ENCODE data around the gene CCDC187. TPM values are rescaled to one million over a fixed set of nuclear protein-coding genes. Genes with fewer than 3 reads are reported as not detected.

The CCDC187 gene
- total RNA-seq, 8 experiments from 2014 or later = 0.07 to 1.2 (median 0.19) TPM

DNA sequence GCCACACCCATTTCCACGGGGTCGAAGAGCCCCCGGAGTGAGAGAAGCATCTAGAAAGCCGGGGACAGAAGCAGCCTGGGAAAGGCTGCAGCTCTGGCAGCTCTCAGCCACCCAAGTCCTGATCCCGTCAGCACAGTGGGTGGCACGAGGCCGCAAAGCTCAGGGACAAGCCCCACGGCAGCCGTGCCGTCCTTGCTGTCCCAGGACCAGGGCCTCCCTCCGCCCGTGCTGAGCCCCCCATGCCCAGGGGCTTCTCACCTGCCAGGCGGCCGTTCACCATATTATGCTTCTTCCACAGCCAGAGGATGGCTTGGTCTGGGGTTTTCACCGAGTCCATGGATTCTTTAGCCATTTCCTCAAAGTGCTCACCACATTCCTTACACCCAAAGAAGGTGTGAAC lies 92.9 kb downstream of the CCDC187 start:
- in situ Hi-C loops (cut with MboI; ENCODE audit: low pct_unique_long_range_greater_than_20kb in 2 of 9, low sequenced_read_pairs in 9 of 9, unreplicated experiment in 9 of 9) = no loop called here
- Histone ChIP-seq H3K4me1 (replicated peaks in 1 of 2) (peaks cover 13 to 19% of the 10 kb centered on the region in 2 donors), H3K27ac (no peak overlapping the region), H3K4me3 (no peak overlapping the region)
- no peak for ATAC-seq (replicated peaks in 6 of 8)
- 60 to 100% (median 93%) methylated on average over 1 to 9 of the region's 15 CpGs; no CpG with 5 or more reads in 3 of the 10 experiments for WGBS, 10 experiments

DNA sequence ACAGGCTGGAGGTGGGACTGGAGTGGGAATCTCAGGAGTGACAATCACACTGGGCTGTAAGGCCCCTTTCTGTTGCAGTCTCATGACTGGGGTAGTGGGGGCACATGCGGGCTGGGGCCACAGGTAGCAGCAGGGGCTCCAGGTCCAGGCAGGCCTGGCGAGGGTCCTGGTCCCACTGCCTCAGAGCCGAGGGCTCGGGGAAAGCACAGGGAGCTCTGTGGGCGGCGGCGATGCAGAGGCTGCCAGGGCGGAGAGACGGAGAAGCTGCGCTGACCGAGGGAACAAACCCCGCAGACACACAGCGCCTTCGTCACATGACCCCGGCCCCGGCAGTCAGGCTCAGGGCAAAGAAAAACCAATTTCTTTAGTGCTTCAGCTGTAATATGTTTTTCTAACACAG lies 93.6 kb downstream of the CCDC187 start:
- Histone ChIP-seq H3K4me3 (no peak overlapping the region), H3K27ac (no peak overlapping the region), H3K4me1 (replicated peaks in 1 of 2) (peaks cover 20 to 25% of the 10 kb centered on the region in 2 donors)
- in situ Hi-C loops (cut with MboI; ENCODE audit: low pct_unique_long_range_greater_than_20kb in 2 of 9, low sequenced_read_pairs in 9 of 9, unreplicated experiment in 9 of 9) = no loop called here
- no peak for ATAC-seq (replicated peaks in 6 of 8)
- WGBS, 10 experiments = 92 to 100% (median 95%) methylated on average over 2 to 10 of the region's 16 CpGs; no CpG with 5 or more reads in 5 of the 10 experiments

DNA sequence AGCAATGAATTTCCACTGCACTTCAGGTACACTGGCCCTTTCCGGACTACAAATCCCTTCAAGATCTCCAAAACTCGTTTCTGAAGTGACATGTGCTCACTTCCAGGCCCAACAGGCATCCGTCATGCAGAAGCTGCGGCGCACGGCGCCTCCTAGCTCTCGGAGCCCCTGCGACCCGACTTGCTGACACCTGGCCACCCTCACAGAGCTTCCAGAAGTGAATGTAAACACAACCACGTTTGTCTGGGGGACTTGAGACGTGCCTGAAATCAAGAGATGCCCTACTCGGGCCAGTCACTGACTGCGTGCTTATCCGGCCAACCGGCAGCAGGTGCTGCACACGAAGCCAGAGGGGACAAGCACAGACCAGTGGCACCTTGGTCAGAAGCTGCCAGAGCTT lies 94.1 kb downstream of the CCDC187 start:
- in situ Hi-C loops (cut with MboI; ENCODE audit: low pct_unique_long_range_greater_than_20kb in 2 of 9, low sequenced_read_pairs in 9 of 9, unreplicated experiment in 9 of 9) = no loop called here

DNA sequence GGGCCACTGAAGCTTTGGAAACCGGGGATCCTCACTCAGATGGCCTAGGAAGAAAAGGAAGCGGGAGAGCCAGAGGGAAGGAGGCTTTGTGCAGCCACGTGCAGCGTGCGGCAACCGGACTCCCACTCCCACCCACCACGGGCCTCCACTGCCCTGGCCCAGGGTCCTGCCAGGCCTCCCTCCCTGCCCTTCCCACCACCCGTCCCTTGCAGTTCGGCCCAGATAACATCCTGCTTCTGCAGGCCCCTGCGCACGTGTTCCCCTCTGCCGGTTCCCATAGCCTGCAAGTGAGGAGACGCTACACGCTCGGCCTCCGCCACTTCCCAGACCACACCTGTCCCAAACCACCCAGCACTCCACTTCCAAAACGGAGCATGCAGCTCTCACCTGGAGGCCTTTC lies 94.7 kb downstream of the CCDC187 start:
- no peak for ATAC-seq (replicated peaks in 6 of 8)
- Histone ChIP-seq H3K4me3 (no peak overlapping the region), H3K4me1 (replicated peaks in 1 of 2) (peaks cover 29 to 36% of the 10 kb centered on the region in 2 donors), H3K27ac (no peak overlapping the region)
- 95 to 100% (median 100%) methylated on average over 1 to 10 of the region's 17 CpGs; no CpG with 5 or more reads in 6 of the 10 experiments for WGBS, 10 experiments
- in situ Hi-C loops (cut with MboI; ENCODE audit: low pct_unique_long_range_greater_than_20kb in 2 of 9, low sequenced_read_pairs in 9 of 9, unreplicated experiment in 9 of 9) = no loop called here

More for the DNA sequence above, 94.1 kb downstream of the CCDC187 start:
- Histone ChIP-seq H3K27ac (no peak overlapping the region), H3K4me3 (no peak overlapping the region), H3K4me1 (replicated peaks in 1 of 2) (peaks cover 23 to 30% of the 10 kb centered on the region in 2 donors)
- WGBS, 10 experiments = 72 to 84% methylated on average over 5 to 9 of the region's 17 CpGs; no CpG with 5 or more reads in 8 of the 10 experiments
- no peak for ATAC-seq (replicated peaks in 6 of 8)

DNA sequence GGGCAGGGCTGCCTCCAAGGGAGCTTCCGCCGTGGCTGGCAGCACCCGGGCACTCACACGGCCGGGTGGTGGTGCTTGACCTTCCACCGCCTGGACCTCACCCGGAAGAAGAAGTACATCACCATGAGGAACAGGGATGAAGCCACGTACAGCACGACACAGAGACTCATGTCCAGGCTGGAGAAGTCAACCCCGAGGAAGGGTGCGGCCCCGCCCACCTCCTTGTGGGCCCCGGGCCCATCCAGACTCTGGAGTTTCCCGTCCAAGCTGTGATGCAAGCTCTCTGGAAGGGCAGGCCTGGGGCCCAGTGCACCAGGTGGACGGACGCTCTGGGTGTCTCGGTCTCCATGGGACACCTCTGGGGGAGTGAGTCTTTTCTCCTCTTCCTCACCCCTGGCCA lies 95.2 kb downstream of the CCDC187 start:
- 40 to 92% (median 79%) methylated on average over 1 to 8 of the region's 17 CpGs; no CpG with 5 or more reads in 6 of the 10 experiments for WGBS, 10 experiments
- Histone ChIP-seq H3K27ac (no peak overlapping the region), H3K4me3 (no peak overlapping the region), H3K4me1 (replicated peaks in 1 of 2) (peaks cover 34 to 41% of the 10 kb centered on the region in 2 donors)
- in situ Hi-C loops (cut with MboI; ENCODE audit: low pct_unique_long_range_greater_than_20kb in 2 of 9, low sequenced_read_pairs in 9 of 9, unreplicated experiment in 9 of 9) = no loop called here
- no peak for ATAC-seq (replicated peaks in 6 of 8)

DNA sequence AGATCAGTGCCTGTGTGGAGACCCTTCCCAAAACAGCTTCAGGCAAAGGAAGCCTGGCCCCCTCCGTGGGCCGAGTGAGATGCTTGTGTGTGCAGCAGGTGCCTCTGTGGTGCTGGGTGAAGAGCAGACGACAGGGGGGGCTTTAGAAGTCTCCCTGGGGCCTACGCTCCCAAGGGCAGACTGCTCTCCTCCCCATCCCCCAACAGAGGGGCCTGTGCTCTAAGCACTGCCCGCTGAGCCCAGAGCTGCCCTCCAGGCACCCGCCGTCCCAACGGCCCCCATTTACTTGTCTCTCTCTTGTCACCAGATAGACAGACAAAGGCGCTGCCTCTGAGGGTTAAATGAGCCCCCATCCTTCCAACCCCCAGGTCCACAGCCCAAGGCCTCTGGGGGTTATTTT lies 96.3 kb downstream of the CCDC187 start:
- in situ Hi-C loops (cut with MboI; ENCODE audit: low pct_unique_long_range_greater_than_20kb in 2 of 9, low sequenced_read_pairs in 9 of 9, unreplicated experiment in 9 of 9) = no loop called here
- no peak overlapping the region for H3K4me3 ChIP-seq
- no peak overlapping the region for H3K27ac ChIP-seq
- H3K4me1 ChIP-seq (replicated peaks in 1 of 2) = peaks cover 45 to 49% of the 10 kb centered on the region in 2 donors
- WGBS, 10 experiments = 80 to 90% methylated on average over 1 to 2 of the region's 9 CpGs; no CpG with 5 or more reads in 8 of the 10 experiments
- no peak for ATAC-seq (replicated peaks in 6 of 8)

DNA sequence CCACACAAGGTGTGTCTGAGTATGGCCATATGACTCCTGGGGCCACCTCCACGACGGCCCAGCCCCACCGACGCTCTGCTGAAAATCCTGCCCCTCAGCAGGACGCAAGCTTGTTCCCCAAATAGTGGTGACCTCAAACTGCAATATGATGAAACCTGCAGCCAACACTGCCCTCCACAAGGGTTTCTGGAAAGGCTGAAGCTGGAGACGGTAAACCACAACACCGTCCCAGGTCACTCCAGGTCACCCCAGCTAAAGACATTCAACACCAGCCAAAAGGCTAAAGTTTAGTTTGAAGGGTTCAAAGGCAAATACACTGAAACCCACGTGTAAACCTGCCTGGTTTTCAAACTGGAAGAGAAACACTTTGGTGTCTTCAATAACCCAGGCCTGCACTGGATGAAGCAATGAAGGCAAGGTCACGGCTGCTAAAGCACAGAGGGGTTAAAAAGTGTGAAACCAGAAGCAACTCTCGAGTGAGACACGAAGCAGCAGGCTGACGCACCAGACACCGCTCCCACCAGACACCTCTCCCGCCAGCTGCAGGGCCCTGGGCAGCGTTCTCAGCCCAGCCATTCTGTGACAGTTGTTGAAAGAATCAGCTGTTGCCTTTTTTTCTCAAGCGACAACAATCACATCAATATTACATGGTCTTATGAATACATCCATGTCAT lies 97.2 kb downstream of the CCDC187 start:
- peak in 3 of 8 experiments; percentile 18 to 46 (median 25) for ATAC-seq (replicated peaks in 6 of 8)
- Histone ChIP-seq H3K4me1 (replicated peaks in 1 of 2) (peaks cover 42% of the 10 kb centered on the region in 2 donors), H3K4me3 (no peak overlapping the region), H3K27ac (peak overlapping the region in 1 of 2 donors; percentile 27)
- in situ Hi-C loops (cut with MboI; ENCODE audit: low pct_unique_long_range_greater_than_20kb in 2 of 9, low sequenced_read_pairs in 9 of 9, unreplicated experiment in 9 of 9) = no loop called here
- whole genome bisulfite sequencing, 10 experiments = 67 to 100% (median 82%) methylated on average over 1 to 15 of the region's 16 CpGs; no CpG with 5 or more reads in 1 of the 10 experiments

DNA sequence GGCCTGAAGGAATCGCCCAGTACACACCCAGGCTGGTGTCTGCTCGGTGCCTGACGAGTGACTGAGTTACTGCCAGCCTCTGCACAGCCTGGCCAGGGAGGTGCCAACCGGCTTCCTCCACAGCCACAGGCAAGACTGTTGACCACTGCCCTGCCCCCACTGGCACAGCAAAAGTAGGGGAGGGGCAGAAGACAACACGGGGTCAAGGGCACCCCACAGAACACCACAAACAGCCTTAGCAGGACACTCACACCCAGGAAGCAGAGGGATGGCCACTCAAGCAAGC lies 98.2 kb downstream of the CCDC187 start:
- Histone ChIP-seq H3K4me1 (replicated peaks in 1 of 2) (peaks cover 47 to 48% of the 10 kb centered on the region in 2 donors), H3K4me3 (no peak overlapping the region), H3K27ac (no peak overlapping the region)
- 80 to 100% (median 95%) methylated on average over 1 to 2 of the region's 5 CpGs; no CpG with 5 or more reads in 6 of the 10 experiments for WGBS, 10 experiments
- ATAC-seq (replicated peaks in 6 of 8) = no peak
- in situ Hi-C loops (cut with MboI; ENCODE audit: low pct_unique_long_range_greater_than_20kb in 2 of 9, low sequenced_read_pairs in 9 of 9, unreplicated experiment in 9 of 9) = no loop called here

DNA sequence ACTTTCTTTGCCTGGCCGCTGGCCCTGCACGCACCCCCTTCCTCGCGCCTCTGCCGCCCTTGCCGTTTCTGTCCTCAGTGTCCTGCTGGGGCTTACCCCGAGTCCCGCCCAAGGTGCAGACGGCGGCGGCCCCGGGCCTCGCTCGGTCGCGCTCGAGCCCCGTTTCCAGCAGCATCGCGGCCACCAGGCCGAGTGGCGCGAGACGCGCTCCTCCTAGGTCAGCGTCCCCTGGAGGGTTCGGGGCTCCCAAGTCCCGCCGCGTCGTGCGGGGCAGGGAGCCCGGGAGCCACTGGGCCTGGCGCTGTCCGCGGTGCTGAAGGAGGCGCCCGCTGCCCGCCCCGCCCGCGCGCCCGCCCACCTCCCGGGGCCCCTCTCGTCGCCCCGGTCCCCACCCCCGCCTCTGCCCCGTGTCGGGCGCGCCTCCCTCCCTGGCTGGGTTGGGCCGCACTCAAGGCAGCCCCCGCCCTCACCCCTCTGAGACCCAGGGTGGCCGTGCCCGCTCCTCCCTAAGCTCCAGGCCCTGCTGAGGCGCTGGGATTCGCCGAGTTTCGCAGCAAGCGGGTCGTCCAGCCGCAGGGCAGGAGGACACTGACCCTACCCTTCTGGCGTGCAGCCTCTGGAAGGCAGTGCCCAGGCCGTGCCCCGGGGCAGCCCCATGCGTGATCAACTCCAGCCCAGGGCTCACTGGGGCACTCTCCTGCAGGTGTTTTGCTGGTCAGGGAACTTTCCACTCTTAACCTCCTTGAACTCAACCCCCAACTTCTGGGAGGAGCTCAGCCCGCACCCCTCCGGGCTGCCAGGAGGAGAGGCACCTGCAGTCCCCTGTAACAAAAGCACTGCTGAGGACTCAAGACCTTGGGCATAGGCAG lies 98.8 kb downstream of the CCDC187 start, which contains the start of gene LHX3:
Gene LHX3, minus strand, starts transcription at position 291 of the 869 bp plus-strand sequence. Its CDS starts 116 bp downstream, at position 175.
- in situ Hi-C loops (cut with MboI; ENCODE audit: low pct_unique_long_range_greater_than_20kb in 2 of 9, low sequenced_read_pairs in 9 of 9, unreplicated experiment in 9 of 9) = no loop called here
- no peak within 1 kb of the TSS for H3K27ac ChIP-seq
- H3K4me1 ChIP-seq (replicated peaks in 1 of 2) = peaks cover 50% of the 10 kb centered on the region in 2 donors
- H3K4me3 ChIP-seq = peak within 1 kb of the TSS in 3 of 5 donors; percentile 3 to 33 (median 17)
- ATAC-seq (replicated peaks in 6 of 8) = peak; percentile 45 to 86 (median 65)
- WGBS, 10 experiments = 0 to 20% (median 5%) methylated on average over 1 to 7 of the region's 70 CpGs; no CpG with 5 or more reads in 7 of the 10 experiments

DNA sequence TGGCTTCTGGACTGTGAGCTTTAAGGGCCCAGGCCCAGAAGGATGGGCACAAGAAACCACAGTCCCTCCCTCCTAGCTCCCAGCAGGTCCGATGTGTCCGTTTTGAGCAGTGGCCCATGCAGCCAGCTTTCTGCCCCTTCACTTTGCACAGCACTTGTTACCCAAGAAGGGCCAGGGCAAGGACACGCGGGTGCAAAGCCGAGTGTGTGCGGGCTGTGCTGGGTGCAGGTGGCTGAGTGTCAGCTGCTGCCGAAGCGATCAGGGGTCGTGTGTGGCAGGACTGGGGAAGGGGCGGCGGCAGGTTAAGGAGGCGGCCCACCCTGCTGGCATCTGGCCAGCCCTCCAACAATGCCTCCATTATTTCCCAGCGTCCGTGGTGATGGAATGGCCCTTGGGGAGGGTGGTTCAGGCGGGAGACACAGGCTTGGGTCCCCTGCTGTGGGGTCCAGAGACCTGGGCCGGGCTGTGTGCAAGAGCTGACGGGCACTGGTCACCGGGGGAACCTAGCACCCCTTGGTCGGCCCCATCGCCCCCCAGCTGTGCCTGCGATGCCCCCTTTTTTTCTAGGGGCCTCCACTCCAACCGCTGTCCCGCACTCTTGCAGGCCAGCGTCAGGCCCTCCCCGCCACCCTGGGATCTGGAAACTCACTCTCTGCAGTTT lies 99.6 kb downstream of the CCDC187 start:
- Histone ChIP-seq H3K27ac (no peak overlapping the region), H3K4me1 (replicated peaks in 1 of 2) (peaks cover 57 to 58% of the 10 kb centered on the region in 2 donors), H3K4me3 (peak overlapping the region in 3 of 5 donors; percentile 3 to 33 (median 17))
- in situ Hi-C loops (cut with MboI; ENCODE audit: low pct_unique_long_range_greater_than_20kb in 2 of 9, low sequenced_read_pairs in 9 of 9, unreplicated experiment in 9 of 9) = no loop called here
- 9 to 54% (median 14%) methylated on average over 4 to 6 of the region's 25 CpGs; no CpG with 5 or more reads in 7 of the 10 experiments for WGBS, 10 experiments
- peak in 5 of 8 experiments; percentile 5 to 23 (median 16) for ATAC-seq (replicated peaks in 6 of 8)

DNA sequence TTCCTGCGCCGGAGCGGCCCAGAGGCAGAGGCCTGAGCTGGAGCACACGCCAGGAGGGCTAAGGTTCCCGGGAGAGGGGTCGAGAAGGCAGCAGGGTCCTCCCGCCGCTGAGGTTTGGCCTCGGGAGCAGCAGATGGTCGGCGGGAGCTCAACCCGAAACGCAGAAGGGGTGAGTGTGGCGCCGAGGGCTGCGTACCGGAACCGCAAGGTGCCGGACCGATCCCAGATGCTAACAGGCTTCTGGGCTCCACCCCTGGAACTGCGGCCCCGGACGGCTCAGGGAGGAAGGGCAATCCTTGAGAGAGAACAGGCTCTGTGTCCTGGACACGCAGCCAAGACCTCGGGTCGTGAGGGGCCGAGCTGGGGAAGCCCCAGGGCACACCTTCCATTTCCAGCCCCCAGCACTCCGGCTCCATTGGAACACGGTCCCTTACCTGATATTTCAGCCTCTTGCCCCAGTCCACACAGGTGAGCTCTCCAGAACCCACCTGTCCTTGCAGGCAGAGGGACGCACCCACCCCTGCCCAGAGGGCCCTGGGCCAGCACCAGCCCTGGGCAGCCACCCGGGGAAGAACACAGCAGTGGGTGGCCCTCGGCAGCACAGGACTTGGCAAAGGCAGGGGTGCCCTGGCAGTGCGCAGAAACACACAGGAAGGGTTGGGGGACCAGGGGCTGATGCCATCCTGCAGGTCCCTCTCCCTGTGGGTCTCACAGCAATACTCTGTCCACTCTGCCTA lies 100.3 kb downstream of the CCDC187 start:
- peaks cover 64 to 65% of the 10 kb centered on the region in 2 donors for H3K4me1 ChIP-seq (replicated peaks in 1 of 2)
- peak in 4 of 8 experiments; percentile 0 to 7 (median 3) for ATAC-seq (replicated peaks in 6 of 8)
- no peak overlapping the region for H3K27ac ChIP-seq
- peak overlapping the region; percentile 9 to 37 (median 24) for H3K4me3 ChIP-seq
- 9 to 100% (median 59%) methylated on average over 1 to 6 of the region's 33 CpGs; no CpG with 5 or more reads in 6 of the 10 experiments for WGBS, 10 experiments
- in situ Hi-C loops (cut with MboI; ENCODE audit: low pct_unique_long_range_greater_than_20kb in 2 of 9, low sequenced_read_pairs in 9 of 9, unreplicated experiment in 9 of 9) = no loop called here
